HEK293 (cell line): ENCODE results near the gene MCTP1.

ENCODE experiments used
- CTCF ChIA-PET: fragments of 350-600 bp; formaldehyde crosslinking; extraction: SDS; loops from one replicate; lab custom pipeline; 2021; ENCODE audit warnings: antibody characterized with exemption; lab: Yijun Ruan, JAX
- POLR2A ChIA-PET: fragments of 300-600 bp; formaldehyde crosslinking; extraction: SDS; loops from one replicate; lab custom pipeline; 2020; ENCODE audit warnings: antibody characterized with exemption, inconsistent platforms; lab: Yijun Ruan, JAX
- H3K27ac ChIP-seq: fragments of 200-500 bp; sonication (Bioruptor generic); 2 replicates; pipeline ENCODE4 v1.5.1; 2014; ENCODE audit warnings: low read depth, low read length, control low read depth, inconsistent platforms; ENCODE audit errors: extremely low read depth
- H3K36me3 ChIP-seq, 2 experiments: fragments of 200-500 bp in 1 of 2; sonication (Bioruptor generic) in 1 of 2; 1 replicate in 1 of 2; 2 replicates in 1 of 2; pipeline ENCODE4 v1.5.1; 2014 to 2017; ENCODE audit warnings: inconsistent platforms in 2 of 2, low read length in 2 of 2; ENCODE audit not compliant: control insufficient read depth in 2 of 2, insufficient read depth in 1 of 2
- H3K4me1 ChIP-seq: fragments of 200-500 bp; sonication (Bioruptor generic); 2 replicates; pipeline ENCODE4 v1.5.1; 2014; ENCODE audit warnings: mild to moderate bottlenecking, low read length, inconsistent platforms; ENCODE audit not compliant: control insufficient read depth, insufficient read depth
- H3K4me3 ChIP-seq: 2 replicates; pipeline ENCODE4 v1.5.1; 2011; ENCODE audit warnings: low read depth, mild to moderate bottlenecking, control low read depth, low read length, moderate library complexity
- H3K9me3 ChIP-seq: fragments of 200-500 bp; sonication (Bioruptor generic); 2 replicates; pipeline ENCODE4 v1.5.1; 2014; ENCODE audit warnings: low read depth, low read length, inconsistent platforms; ENCODE audit not compliant: control insufficient read depth, insufficient read depth
- HOXC10 ChIP-seq: sonication (generic); formaldehyde crosslinking; IDR thresholded peaks from 2 replicates; pipeline ENCODE4 v1.8.1; 2023; ENCODE audit warnings: mild to moderate bottlenecking, missing genetic modification reagents
- HOXD13 ChIP-seq: sonication (generic); formaldehyde crosslinking; IDR thresholded peaks from 2 replicates; pipeline ENCODE4 v1.8.0; 2022; ENCODE audit warnings: missing genetic modification reagents, borderline replicate concordance
- KLF8 ChIP-seq: fragments of 450-650 bp; formaldehyde crosslinking; IDR thresholded peaks from 2 replicates; pipeline ENCODE4 v1.5.1; 2016; ENCODE audit warnings: missing biosample characterization, missing genetic modification characterization
- KLF9 ChIP-seq: fragments of 450-650 bp; formaldehyde crosslinking; IDR thresholded peaks from 2 replicates; pipeline ENCODE4 v1.5.1; 2016; ENCODE audit warnings: missing biosample characterization, missing genetic modification characterization, low read depth
- MZF1 ChIP-seq: fragments of 450-650 bp; formaldehyde crosslinking; IDR thresholded peaks from 2 replicates; pipeline ENCODE4 v1.5.1; 2017; ENCODE audit warnings: missing biosample characterization, missing genetic modification characterization, borderline replicate concordance
- OSR2 ChIP-seq: fragments of 450-650 bp; formaldehyde crosslinking; IDR thresholded peaks from 2 replicates; pipeline ENCODE4 v1.5.1; 2016; ENCODE audit warnings: missing biosample characterization, missing genetic modification characterization
- SCRT1 ChIP-seq: fragments of 450-650 bp; formaldehyde crosslinking; IDR thresholded peaks from 2 replicates; pipeline ENCODE4 v1.5.1; 2016; ENCODE audit warnings: missing biosample characterization, missing genetic modification characterization, borderline replicate concordance
- ZFP3 ChIP-seq: fragments of 450-650 bp; formaldehyde crosslinking; IDR thresholded peaks from 2 replicates; pipeline ENCODE4 v1.5.1; 2016; ENCODE audit warnings: low read depth, missing biosample characterization, missing genetic modification characterization
- ZFP69B ChIP-seq: fragments of 450-650 bp; formaldehyde crosslinking; IDR thresholded peaks from 2 replicates; pipeline ENCODE4 v1.5.1; 2016; ENCODE audit warnings: missing biosample characterization, missing genetic modification characterization
- ZNF112 ChIP-seq: fragments of 450-650 bp; formaldehyde crosslinking; IDR thresholded peaks from 2 replicates; pipeline ENCODE4 v1.5.0; 2017; ENCODE audit warnings: missing biosample characterization, missing genetic modification characterization
- ZNF132 ChIP-seq: fragments of 450-650 bp; formaldehyde crosslinking; IDR thresholded peaks from 2 replicates; pipeline ENCODE4 v1.5.1; 2017; ENCODE audit warnings: missing biosample characterization, missing genetic modification characterization, borderline replicate concordance
- ZNF155 ChIP-seq: fragments of 450-650 bp; formaldehyde crosslinking; IDR thresholded peaks from 2 replicates; pipeline ENCODE4 v1.5.1; 2016; ENCODE audit warnings: missing biosample characterization, missing genetic modification characterization
- ZNF175 ChIP-seq: fragments of 450-650 bp; formaldehyde crosslinking; IDR thresholded peaks from 2 replicates; pipeline ENCODE4 v1.5.1; 2016; ENCODE audit warnings: missing biosample characterization, missing genetic modification characterization
- ZNF214 ChIP-seq: fragments of 450-650 bp; formaldehyde crosslinking; IDR thresholded peaks from 2 replicates; pipeline ENCODE4 v1.5.1; 2017; ENCODE audit warnings: missing biosample characterization, mild to moderate bottlenecking, missing genetic modification characterization, borderline replicate concordance
- ZNF239 ChIP-seq: fragments of 450-650 bp; formaldehyde crosslinking; IDR thresholded peaks from 2 replicates; pipeline ENCODE4 v1.5.1; 2016; ENCODE audit warnings: missing biosample characterization, missing genetic modification characterization
- ZNF292 ChIP-seq: fragments of 450-650 bp; formaldehyde crosslinking; IDR thresholded peaks from 2 replicates; pipeline ENCODE4 v1.5.1; 2016; ENCODE audit warnings: low read depth, missing biosample characterization, missing genetic modification characterization, borderline replicate concordance
- ZNF311 ChIP-seq: fragments of 450-650 bp; formaldehyde crosslinking; IDR thresholded peaks from 2 replicates; pipeline ENCODE4 v1.5.1; 2017; ENCODE audit warnings: missing biosample characterization, missing genetic modification characterization, borderline replicate concordance
- ZNF335 ChIP-seq: fragments of 450-650 bp; formaldehyde crosslinking; conservative IDR thresholded peaks from 2 replicates; pipeline ENCODE4 v1.5.1; 2016; ENCODE audit warnings: missing biosample characterization, missing genetic modification characterization
- ZNF37A ChIP-seq: fragments of 450-650 bp; IDR thresholded peaks from 2 replicates; pipeline ENCODE4 v1.5.1; 2018; ENCODE audit warnings: missing biosample characterization, missing genetic modification characterization
- ZNF416 ChIP-seq: fragments of 450-650 bp; formaldehyde crosslinking; IDR thresholded peaks from 2 replicates; pipeline ENCODE4 v1.5.1; 2016; ENCODE audit warnings: missing biosample characterization, missing genetic modification characterization
- ZNF544 ChIP-seq: fragments of 450-650 bp; formaldehyde crosslinking; IDR thresholded peaks from 2 replicates; pipeline ENCODE4 v1.5.0; 2017; ENCODE audit warnings: missing biosample characterization, missing genetic modification characterization
- ZNF548 ChIP-seq: fragments of 450-650 bp; formaldehyde crosslinking; IDR thresholded peaks from 2 replicates; pipeline ENCODE4 v1.5.1; 2016; ENCODE audit warnings: missing biosample characterization, missing genetic modification characterization
- ZNF677 ChIP-seq: fragments of 450-650 bp; IDR thresholded peaks from 2 replicates; pipeline ENCODE4 v1.5.0; 2018; ENCODE audit warnings: missing biosample characterization, mild to moderate bottlenecking, missing genetic modification characterization, moderate library complexity
- ZNF701 ChIP-seq: fragments of 450-650 bp; formaldehyde crosslinking; IDR thresholded peaks from 2 replicates; pipeline ENCODE4 v1.5.1; 2016; ENCODE audit warnings: missing biosample characterization, missing genetic modification characterization
- ZNF747 ChIP-seq: fragments of 450-650 bp; formaldehyde crosslinking; IDR thresholded peaks from 2 replicates; pipeline ENCODE4 v1.5.1; 2016; ENCODE audit warnings: missing biosample characterization, missing genetic modification characterization
- TF ChIP-seq, protein P1 (sequence below): fragments of 450-650 bp; formaldehyde crosslinking; IDR thresholded peaks from 2 replicates; pipeline ENCODE4 v1.5.1; 2016; ENCODE audit warnings: missing biosample characterization, missing genetic modification characterization
- TF ChIP-seq, protein P2 (sequence below): fragments of 450-650 bp; formaldehyde crosslinking; IDR thresholded peaks from 2 replicates; pipeline ENCODE4 v1.5.1; 2017; ENCODE audit warnings: missing biosample characterization, missing genetic modification characterization
- TF ChIP-seq, protein P3 (sequence below): fragments of 450-650 bp; formaldehyde crosslinking; IDR thresholded peaks from 2 replicates; pipeline ENCODE4 v1.5.1; 2016; ENCODE audit warnings: missing biosample characterization, missing genetic modification characterization

Gene MCTP1

DNA sequence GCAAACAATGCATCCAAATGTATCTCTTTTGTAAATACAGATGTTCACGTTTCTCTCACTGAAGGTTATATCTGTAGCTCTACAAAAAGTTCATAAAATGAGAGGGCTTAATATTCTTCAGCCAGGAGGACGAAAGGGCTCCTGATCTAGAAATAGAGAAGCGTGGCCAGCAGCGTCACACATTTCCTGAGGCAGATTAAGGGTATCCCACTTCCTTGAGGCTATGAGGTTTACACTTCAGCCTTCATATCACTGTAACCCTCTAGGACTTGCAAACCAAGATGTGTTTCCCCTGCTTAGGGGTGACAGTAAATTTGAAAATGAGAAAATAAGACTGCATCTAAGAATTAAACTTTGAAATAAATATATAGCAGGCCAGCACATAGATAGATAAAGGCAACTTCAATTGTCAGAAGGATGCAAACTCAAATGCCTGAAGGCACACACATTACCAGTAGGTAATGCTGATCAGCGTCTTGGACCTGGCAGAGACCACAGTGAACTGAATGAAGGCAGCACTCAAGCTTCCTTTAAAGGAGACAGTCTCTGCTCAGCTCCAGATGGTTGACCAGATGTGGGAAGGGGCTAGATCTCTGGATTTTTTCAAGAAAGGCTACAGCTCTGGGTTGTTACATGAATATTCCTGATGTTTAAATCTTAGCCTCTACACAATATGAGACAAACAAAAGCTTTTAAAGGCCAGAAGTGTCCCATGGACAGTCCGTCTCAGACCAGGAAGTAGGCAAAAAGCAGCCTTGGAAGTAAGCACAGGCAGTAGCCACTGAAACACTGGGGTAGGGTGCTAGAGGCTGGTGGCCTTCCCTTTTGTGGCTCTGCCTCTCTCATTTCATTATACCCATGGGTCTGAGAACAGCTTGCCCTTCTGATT, 197.7 kb downstream of the MCTP1 start:
- TF ChIP-seq ZNF37A, result no peak
- no peak for TF ChIP-seq ZNF335
- no peak for TF ChIP-seq HOXD13 (CRISPR knock-in tag)
- no peak for TF ChIP-seq MZF1 (tag by site-specific recombination)
- TF ChIP-seq HOXC10, result no peak
- TF ChIP-seq ZNF544 (tag by site-specific recombination), result no peak
- TF ChIP-seq ZNF416 (tag by site-specific recombination), result no peak
- TF ChIP-seq ZNF311 (tag by site-specific recombination), result no peak
- no peak for TF ChIP-seq ZNF175
- TF ChIP-seq, protein P1, sequence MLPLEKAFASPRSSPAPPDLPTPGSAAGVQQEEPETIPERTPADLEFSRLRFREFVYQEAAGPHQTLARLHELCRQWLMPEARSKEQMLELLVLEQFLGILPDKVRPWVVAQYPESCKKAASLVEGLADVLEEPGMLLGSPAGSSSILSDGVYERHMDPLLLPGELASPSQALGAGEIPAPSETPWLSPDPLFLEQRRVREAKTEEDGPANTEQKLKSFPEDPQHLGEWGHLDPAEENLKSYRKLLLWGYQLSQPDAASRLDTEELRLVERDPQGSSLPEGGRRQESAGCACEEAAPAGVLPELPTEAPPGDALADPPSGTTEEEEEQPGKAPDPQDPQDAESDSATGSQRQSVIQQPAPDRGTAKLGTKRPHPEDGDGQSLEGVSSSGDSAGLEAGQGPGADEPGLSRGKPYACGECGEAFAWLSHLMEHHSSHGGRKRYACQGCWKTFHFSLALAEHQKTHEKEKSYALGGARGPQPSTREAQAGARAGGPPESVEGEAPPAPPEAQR (tag by site-specific recombination), result no peak
- TF ChIP-seq ZFP3 (tag by site-specific recombination), result no peak
- no peak for TF ChIP-seq SCRT1
- TF ChIP-seq ZNF112 (tag by site-specific recombination), result no peak
- H3K27ac ChIP-seq, result no peak overlapping the region
- H3K4me3 ChIP-seq, result no peak overlapping the region
- ChIA-PET POLR2A (no interaction called here), CTCF (no interaction called here)
- H3K36me3 ChIP-seq, result no peaks in the 10 kb centered on the region
- H3K9me3 ChIP-seq, result no peaks in the 10 kb centered on the region
- no peaks in the 10 kb centered on the region; the same call in 1 of the 2 replicates for H3K4me1 ChIP-seq

DNA sequence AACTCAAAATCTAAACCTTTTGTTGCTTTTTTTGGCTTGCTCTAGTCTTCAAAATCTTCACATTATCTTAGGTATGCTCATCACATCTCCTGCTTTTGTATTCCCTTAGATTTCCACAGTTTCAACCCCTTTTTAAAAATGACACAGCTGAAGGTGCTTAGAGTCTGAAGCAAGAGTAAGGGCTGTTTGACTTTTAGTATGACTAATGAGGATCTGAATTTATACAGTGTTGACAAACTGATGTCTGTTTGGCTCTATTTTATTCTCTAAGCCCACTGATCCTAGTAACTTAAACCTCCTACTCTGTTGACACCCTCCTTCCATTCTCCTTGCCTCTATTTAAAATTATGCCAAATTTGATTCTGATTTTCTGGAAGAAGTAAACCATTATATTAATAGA, 200.1 kb downstream of the MCTP1 start:
- TF ChIP-seq ZNF701 (tag by site-specific recombination) (no peak), ZFP69B (no peak), ZNF155 (tag by site-specific recombination) (no peak), OSR2 (no peak), HOXC10 (no peak), ZNF292 (no peak), ZNF132 (tag by site-specific recombination) (no peak), ZNF214 (tag by site-specific recombination) (no peak)
- TF ChIP-seq, protein P2, sequence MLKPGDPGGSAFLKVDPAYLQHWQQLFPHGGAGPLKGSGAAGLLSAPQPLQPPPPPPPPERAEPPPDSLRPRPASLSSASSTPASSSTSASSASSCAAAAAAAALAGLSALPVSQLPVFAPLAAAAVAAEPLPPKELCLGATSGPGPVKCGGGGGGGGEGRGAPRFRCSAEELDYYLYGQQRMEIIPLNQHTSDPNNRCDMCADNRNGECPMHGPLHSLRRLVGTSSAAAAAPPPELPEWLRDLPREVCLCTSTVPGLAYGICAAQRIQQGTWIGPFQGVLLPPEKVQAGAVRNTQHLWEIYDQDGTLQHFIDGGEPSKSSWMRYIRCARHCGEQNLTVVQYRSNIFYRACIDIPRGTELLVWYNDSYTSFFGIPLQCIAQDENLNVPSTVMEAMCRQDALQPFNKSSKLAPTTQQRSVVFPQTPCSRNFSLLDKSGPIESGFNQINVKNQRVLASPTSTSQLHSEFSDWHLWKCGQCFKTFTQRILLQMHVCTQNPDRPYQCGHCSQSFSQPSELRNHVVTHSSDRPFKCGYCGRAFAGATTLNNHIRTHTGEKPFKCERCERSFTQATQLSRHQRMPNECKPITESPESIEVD, result no peak
- POLR2A ChIA-PET, result no interaction called here
- Histone ChIP-seq H3K27ac (no peak overlapping the region), H3K4me3 (no peak overlapping the region), H3K9me3 (no peaks in the 10 kb centered on the region), H3K4me1 (no peaks in the 10 kb centered on the region; the same call in 1 of the 2 replicates), H3K36me3 (no peaks in the 10 kb centered on the region)
- CTCF ChIA-PET, result no interaction called here

DNA sequence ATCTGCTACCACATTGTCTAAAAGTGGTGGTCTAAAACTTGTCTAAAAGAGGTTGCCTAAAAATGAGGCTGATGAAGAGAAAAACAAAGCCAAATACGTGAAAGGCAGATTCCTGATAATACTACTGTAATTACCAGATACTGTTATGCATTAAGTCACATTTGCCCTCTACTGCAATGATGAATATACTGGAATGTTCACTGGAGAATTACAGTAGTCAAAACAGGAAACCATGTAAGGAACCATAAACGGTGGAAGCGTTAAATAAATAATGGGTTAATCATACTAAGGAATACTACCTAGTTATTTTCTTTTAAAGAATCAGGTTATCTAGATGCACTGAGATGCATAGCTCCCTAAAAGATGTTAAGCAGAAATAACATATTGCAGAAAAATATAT, 201.3 kb downstream of the MCTP1 start:
- Histone ChIP-seq H3K27ac (no peak overlapping the region), H3K4me1 (no peaks in the 10 kb centered on the region; the same call in 1 of the 2 replicates), H3K4me3 (no peak overlapping the region), H3K9me3 (no peaks in the 10 kb centered on the region), H3K36me3 (no peaks in the 10 kb centered on the region)
- CTCF ChIA-PET, result no interaction called here
- POLR2A ChIA-PET, result no interaction called here
- TF ChIP-seq ZNF548 (tag by site-specific recombination), result no peak
- no peak for TF ChIP-seq KLF9 (tag by site-specific recombination)
- no peak for TF ChIP-seq ZNF677 (tag by site-specific recombination)
- no peak for TF ChIP-seq ZNF239 (tag by site-specific recombination)
- TF ChIP-seq ZNF747 (tag by site-specific recombination), result no peak
- no peak for TF ChIP-seq ZNF292
- TF ChIP-seq KLF8 (tag by site-specific recombination), result no peak
- TF ChIP-seq, protein P3, sequence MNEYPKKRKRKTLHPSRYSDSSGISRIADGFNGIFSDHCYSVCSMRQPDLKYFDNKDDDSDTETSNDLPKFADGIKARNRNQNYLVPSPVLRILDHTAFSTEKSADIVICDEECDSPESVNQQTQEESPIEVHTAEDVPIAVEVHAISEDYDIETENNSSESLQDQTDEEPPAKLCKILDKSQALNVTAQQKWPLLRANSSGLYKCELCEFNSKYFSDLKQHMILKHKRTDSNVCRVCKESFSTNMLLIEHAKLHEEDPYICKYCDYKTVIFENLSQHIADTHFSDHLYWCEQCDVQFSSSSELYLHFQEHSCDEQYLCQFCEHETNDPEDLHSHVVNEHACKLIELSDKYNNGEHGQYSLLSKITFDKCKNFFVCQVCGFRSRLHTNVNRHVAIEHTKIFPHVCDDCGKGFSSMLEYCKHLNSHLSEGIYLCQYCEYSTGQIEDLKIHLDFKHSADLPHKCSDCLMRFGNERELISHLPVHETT (tag by site-specific recombination), result no peak
